PC-9 (cell line): ENCODE results near the gene HSBP1L1. TPM values are rescaled to one million over a fixed set of nuclear protein-coding genes. Genes with fewer than 3 reads are reported as not detected.

Source experiments
- BruUV-seq: library from RNA; stranded (reverse); fragments of 400-500 nt; replicated peaks from 2 replicates; lab custom pipeline; 2021; lab: Mats Ljungman, UMichigan
- CTCF ChIA-PET: fragments of 300-600 bp; sonication (Branson Sonifier 250); formaldehyde crosslinking; loops from one replicate; lab custom pipeline; 2022; ENCODE audit warnings: antibody characterized with exemption; lab: Charles Lee
- POLR2A ChIA-PET: fragments of 300-600 bp; sonication (Branson Sonifier 250); formaldehyde crosslinking; loops from one replicate; lab custom pipeline; 2022; ENCODE audit warnings: antibody characterized with exemption; ENCODE audit not compliant: unreplicated experiment; lab: Charles Lee
- DNase-seq, 2 experiments: peaks; one replicate each; pipeline versions ENCODE4 v3.0.0 to v3.0.0-alpha.2; 2015 to 2022; ENCODE audit warnings: mixed read lengths in 1 of 2
- H2AFZ ChIP-seq: fragments of 200-600 bp; sonication (generic); 2 replicates; pipeline ENCODE4 v1.8.1; 2017; ENCODE audit warnings: antibody characterized with exemption
- H3F3A ChIP-seq: fragments of 200-600 bp; sonication (generic); 2 replicates; pipeline ENCODE4 v1.8.1; 2017; ENCODE audit warnings: antibody characterized with exemption, mild to moderate bottlenecking, low read depth; ENCODE audit not compliant: insufficient read depth
- H3K27ac ChIP-seq: fragments of 200-600 bp; sonication (generic); 2 replicates; pipeline ENCODE4 v1.6.1; 2016; ENCODE audit warnings: mixed run types
- H3K27me3 ChIP-seq: fragments of 200-600 bp; sonication (generic); 2 replicates; pipeline ENCODE4 v1.6.1; 2016; ENCODE audit warnings: low read depth, mixed run types; ENCODE audit not compliant: insufficient read depth
- H3K36me3 ChIP-seq: fragments of 200-600 bp; sonication (generic); 2 replicates; pipeline ENCODE4 v1.6.1; 2016; ENCODE audit warnings: low read depth, mixed run types
- H3K4me1 ChIP-seq: fragments of 200-600 bp; sonication (generic); replicated peaks from 2 replicates; pipeline ENCODE4 v1.6.1; 2016; ENCODE audit warnings: mixed run types; ENCODE audit not compliant: insufficient read depth
- H3K4me2 ChIP-seq: fragments of 200-600 bp; sonication (generic); 2 replicates; pipeline ENCODE4 v1.6.1; 2017; ENCODE audit warnings: mixed run types
- H3K4me3 ChIP-seq: fragments of 200-600 bp; sonication (generic); 2 replicates; pipeline ENCODE4 v1.6.1; 2016; ENCODE audit warnings: mixed run types
- H3K79me2 ChIP-seq: fragments of 200-600 bp; sonication (generic); 2 replicates; pipeline ENCODE4 v1.6.1; 2017; ENCODE audit warnings: low read depth, mixed run types
- H3K9me2 ChIP-seq: fragments of 200-600 bp; sonication (generic); 2 replicates; pipeline ENCODE4 v1.8.1; 2017; ENCODE audit warnings: mild to moderate bottlenecking; ENCODE audit not compliant: insufficient read depth
- H3K9me3 ChIP-seq: fragments of 200-600 bp; sonication (generic); 2 replicates; pipeline ENCODE4 v1.8.1; 2016; ENCODE audit warnings: low read depth; ENCODE audit not compliant: insufficient read depth
- H4K20me1 ChIP-seq: fragments of 200-600 bp; sonication (generic); 2 replicates; pipeline ENCODE4 v1.8.1; 2017; ENCODE audit not compliant: insufficient read depth
- EZH2 ChIP-seq: fragments of 200-600 bp; sonication (generic); IDR thresholded peaks from 2 replicates; pipeline ENCODE4 v1.8.0; 2017; ENCODE audit warnings: antibody characterized with exemption, low read depth
- intact Hi-C: fragments of 100-400 bp; cut with micrococcal nuclease; formaldehyde crosslinking; loops from one replicate; pipeline ENCODE4 v1.10.0; 2022; ENCODE audit not compliant: unreplicated experiment
- total RNA-seq: library from RNA; stranded (reverse); gene quantifications from 2 replicates; pipeline ENCODE4 v1.2.3, GENCODE V29; 2021
- TF ChIP-seq, protein P1 (sequence below): fragments of 200-600 bp; sonication (generic); conservative IDR thresholded peaks from 2 replicates; pipeline ENCODE4 v1.6.1; 2017; ENCODE audit warnings: mixed run types, antibody characterized with exemption, mild to moderate bottlenecking, moderate library complexity

Gene HSBP1L1
- total RNA-seq, 1 experiment from 2014 or later = 41.5 TPM

- H3K4me2 ChIP-seq = no peak overlapping the region
- intact Hi-C loops = no loop called here
- no peak for DNase-seq
- no TSS peak for BruUV-seq
- ChIA-PET CTCF (no interaction called here), POLR2A (no interaction called here)
- TF ChIP-seq, protein P1, sequence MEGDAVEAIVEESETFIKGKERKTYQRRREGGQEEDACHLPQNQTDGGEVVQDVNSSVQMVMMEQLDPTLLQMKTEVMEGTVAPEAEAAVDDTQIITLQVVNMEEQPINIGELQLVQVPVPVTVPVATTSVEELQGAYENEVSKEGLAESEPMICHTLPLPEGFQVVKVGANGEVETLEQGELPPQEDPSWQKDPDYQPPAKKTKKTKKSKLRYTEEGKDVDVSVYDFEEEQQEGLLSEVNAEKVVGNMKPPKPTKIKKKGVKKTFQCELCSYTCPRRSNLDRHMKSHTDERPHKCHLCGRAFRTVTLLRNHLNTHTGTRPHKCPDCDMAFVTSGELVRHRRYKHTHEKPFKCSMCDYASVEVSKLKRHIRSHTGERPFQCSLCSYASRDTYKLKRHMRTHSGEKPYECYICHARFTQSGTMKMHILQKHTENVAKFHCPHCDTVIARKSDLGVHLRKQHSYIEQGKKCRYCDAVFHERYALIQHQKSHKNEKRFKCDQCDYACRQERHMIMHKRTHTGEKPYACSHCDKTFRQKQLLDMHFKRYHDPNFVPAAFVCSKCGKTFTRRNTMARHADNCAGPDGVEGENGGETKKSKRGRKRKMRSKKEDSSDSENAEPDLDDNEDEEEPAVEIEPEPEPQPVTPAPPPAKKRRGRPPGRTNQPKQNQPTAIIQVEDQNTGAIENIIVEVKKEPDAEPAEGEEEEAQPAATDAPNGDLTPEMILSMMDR = no peak
- TF ChIP-seq EZH2 = no peak
- H3K27me3 ChIP-seq = no peaks in the 10 kb centered on the region
- H3K4me1 ChIP-seq = no peaks in the 10 kb centered on the region
- H3K27ac ChIP-seq = no peak overlapping the region
- H3F3A ChIP-seq = no peaks in the 10 kb centered on the region
- no peak overlapping the region for H2AFZ ChIP-seq
- H3K9me2 ChIP-seq = no peaks in the 10 kb centered on the region
- 0 out of 2 replicates have a peak, but pooled peaks cover 5% of the 10 kb centered on the region for H4K20me1 ChIP-seq
- no peaks in the 10 kb centered on the region for H3K9me3 ChIP-seq
- no peaks in the 10 kb centered on the region for H3K79me2 ChIP-seq
- no peak overlapping the region for H3K4me3 ChIP-seq
- H3K36me3 ChIP-seq = no peaks in the 10 kb centered on the region
These were observed 25.3 kb upstream of the HSBP1L1 start for GRCh38 chr18:79939096-79939495.

DNA sequence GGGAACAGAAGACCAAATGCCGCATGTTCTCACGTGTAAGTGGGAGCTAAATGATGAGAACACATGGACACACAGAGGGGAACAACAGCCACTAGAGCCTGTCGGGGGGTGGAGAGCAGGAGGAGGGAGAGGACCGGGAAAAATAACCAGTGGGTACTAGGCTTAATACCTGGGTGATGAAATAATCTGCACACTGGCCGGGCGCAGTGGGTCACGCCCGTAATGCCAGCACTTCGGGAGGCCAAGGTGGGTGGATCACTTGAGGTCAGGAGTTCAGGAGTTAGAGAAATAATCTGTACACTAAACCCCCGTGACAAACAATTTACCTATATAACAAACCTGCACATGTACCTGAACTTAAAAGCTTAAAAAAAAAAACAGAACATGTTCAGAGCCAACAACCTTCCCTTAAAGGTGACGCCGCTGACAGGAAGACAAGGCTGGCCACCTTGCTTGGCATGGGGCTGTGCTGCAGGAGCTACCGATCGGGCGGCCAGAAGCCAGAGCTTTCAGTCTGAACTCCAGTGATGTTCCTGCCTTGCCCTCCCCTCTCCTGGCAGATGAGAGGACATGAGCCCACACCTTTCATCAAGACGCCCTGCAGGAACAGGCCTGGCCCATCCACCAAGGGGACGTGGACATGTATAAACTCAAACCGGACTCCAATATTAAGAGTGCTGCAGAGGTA is 24.2 kb upstream of the HSBP1L1 start:
- BruUV-seq = no TSS peak
- no peaks in the 10 kb centered on the region for H3K79me2 ChIP-seq
- no peaks in the 10 kb centered on the region for H3K27me3 ChIP-seq
- intact Hi-C loops = no loop called here
- H4K20me1 ChIP-seq = 0 out of 2 replicates have a peak, but pooled peaks cover 5% of the 10 kb centered on the region
- H3K4me2 ChIP-seq = no peak overlapping the region
- H3K36me3 ChIP-seq = no peaks in the 10 kb centered on the region
- DNase-seq = no peak
- H3K9me3 ChIP-seq = no peaks in the 10 kb centered on the region
- ChIA-PET CTCF (no interaction called here), POLR2A (interaction anchor here (0.6 kb wide), 1 partner anchor 95 kb away, joined by 3 read pairs; no protein-coding TSS in a partner anchor)
- no peak overlapping the region for H3K27ac ChIP-seq
- H3K9me2 ChIP-seq = no peaks in the 10 kb centered on the region
- no peak overlapping the region for H3K4me3 ChIP-seq
- no peaks in the 10 kb centered on the region for H3F3A ChIP-seq
- H3K4me1 ChIP-seq = no peaks in the 10 kb centered on the region
- no peak overlapping the region for H2AFZ ChIP-seq
- TF ChIP-seq, protein P1 = no peak
- no peak for TF ChIP-seq EZH2

DNA sequence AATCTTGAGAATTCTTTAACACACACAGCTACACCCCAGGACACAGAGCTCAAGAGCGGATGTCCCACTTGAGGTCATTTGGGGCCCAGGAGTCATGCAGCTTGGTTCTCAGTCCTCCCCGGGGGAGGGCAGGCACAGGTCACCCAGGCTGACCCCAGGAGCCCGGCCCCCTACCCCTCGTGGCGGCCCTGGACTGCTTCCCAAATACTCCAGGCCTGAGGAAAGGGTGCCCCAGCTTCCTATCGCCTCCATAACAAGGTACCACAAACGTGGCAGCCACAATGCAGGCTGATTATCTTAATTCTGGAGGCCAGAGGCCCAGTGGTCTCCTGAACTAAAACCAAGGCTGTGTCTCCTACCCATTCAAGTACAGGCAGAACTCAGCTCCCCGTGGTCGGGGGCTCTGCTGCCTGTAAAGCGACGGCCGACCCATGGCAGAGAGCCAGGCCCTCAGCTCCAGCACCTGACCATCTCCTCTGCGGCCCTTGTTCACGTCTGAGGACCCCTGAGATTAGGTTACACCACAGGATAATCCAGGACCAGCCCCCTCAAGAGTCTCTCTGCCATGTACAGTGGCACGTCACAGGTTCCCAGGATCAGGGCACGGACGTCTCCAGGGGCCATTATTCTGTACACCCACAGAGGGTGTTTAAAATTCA is 23.5 kb upstream of the HSBP1L1 start:
- TF ChIP-seq, protein P1 = no peak
- no peak for TF ChIP-seq EZH2
- Histone ChIP-seq H3K79me2 (no peaks in the 10 kb centered on the region), H3K4me1 (no peaks in the 10 kb centered on the region), H3K4me3 (no peak overlapping the region), H3K27ac (no peak overlapping the region), H3F3A (no peaks in the 10 kb centered on the region), H3K27me3 (no peaks in the 10 kb centered on the region), H4K20me1 (0 out of 2 replicates have a peak, but pooled peaks cover 5% of the 10 kb centered on the region), H3K9me3 (no peaks in the 10 kb centered on the region), H3K4me2 (no peak overlapping the region), H3K36me3 (no peaks in the 10 kb centered on the region), H3K9me2 (no peaks in the 10 kb centered on the region), H2AFZ (no peak overlapping the region)
- ChIA-PET CTCF (no interaction called here), POLR2A (interaction anchor here (0.6 kb wide), 1 partner anchor 94 kb away, joined by 3 read pairs; no protein-coding TSS in a partner anchor)
- DNase-seq = no peak
- intact Hi-C loops = no loop called here
- no TSS peak for BruUV-seq
